Umbilical cord (tissue), 2 donors: ENCODE data around the gene ENPP6. TPM values are rescaled to one million over a fixed set of nuclear protein-coding genes. Genes with fewer than 3 reads are reported as not detected.

ENCODE experiments used
- DNase-seq: peaks from one replicate; pipeline ENCODE4 v3.0.0-alpha.2; 2015; ENCODE audit warnings: low spot score
- total RNA-seq: library from RNA; depleted of rRNA; stranded (reverse); fragments of >200 nt; gene quantifications from one replicate; pipeline ENCODE4 v1.2.3, GENCODE V29; 2014; ENCODE audit warnings: low replicate concordance; ENCODE audit not compliant: insufficient read depth

ENPP6 gene
- total RNA-seq, 1 donor from 2014 or later: 1.2 TPM

DNA sequence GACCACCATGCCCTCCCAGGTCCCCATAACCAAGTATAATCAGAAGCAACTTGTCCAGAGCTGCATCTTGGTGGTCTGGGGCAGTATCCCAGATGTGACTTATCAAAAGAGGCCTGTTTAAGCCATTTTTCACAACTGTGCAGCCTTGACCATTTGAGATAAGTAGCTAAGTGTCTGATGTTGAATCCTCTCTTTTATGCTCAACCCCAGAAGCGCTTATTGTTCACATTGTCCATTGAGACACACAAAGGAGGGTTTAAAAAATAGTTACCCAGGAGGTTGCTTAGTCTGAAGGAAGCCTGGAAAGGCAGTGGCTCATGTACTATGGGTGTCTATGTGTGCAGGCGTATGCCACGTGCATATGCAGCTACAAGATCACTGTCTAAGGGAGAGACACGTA is 27.0 kb downstream of the ENPP6 start:
- DNase-seq: no peak

- DNase-seq: peak; percentile 48
Measured at GRCh38 chr4:184189966-184190365, 27.7 kb downstream of the ENPP6 start.

- no peak for DNase-seq
Measured at GRCh38 chr4:184188443-184189400, 29.0 kb downstream of the ENPP6 start.

DNA sequence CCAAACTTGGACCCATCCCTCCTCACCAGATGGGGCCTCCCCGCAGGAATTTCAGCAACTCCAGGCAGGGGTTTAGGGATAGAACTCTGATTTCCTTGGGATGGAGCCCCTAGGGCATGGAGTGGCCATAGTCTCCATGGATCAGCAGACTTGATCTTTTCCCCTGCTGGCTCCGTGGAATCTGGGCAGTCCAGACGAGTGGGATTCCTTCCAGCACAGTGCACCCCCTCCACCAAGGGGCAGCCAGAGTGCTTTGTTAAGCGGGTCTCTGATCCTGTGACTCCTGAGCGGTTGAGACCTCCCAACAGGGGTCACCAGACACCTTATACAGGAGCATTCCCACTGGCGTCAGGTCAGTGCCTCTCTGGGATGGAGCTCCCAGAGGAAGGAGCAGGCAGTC is 40.4 kb downstream of the ENPP6 start:
- DNase-seq: no peak

DNA sequence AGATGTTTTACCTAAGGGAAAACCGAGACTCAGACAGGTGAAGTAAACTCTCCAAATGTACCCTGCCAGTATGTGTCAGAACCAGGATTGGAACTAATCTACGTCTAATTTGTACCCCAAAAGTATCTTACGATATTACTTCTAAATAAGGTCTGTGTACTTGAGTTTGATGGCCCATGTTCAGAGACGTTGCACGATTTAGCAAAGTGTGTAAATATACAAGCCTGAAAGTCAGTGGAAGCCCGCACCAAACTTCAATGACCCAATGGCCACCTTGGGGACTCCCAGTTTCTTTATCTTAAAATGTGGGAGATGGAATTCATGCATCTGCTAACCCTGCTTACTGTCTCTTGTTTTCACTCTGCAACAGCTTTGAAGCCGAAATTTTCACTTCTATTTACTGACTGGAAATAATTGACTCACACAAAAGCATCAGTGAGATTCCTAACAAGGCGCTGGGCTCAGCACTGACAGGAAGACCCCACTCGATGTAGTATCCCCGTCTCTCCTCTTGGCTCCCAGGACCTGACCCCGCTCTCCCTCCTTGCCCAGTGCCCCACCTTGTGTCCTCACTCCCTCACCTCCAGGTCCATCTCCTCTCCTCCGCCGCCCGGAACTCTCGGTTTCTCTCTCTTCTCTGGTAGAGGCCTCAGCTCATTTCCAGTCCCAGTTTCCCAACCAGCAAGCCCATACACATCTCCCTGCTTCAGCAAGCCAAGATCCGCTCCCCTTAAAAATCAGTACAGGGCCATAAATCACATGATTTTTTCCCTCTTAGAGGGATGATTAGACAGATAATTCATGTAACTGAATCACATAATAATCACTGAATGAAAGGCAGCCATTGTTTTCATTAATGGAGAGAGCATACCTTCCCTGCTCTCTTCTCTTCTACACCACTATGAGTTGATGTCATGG is 42.8 kb downstream of the ENPP6 start:
- no peak for DNase-seq

GRCh38 chr4:184171011-184171410 is 46.7 kb downstream of the ENPP6 start:
- no peak for DNase-seq

DNA sequence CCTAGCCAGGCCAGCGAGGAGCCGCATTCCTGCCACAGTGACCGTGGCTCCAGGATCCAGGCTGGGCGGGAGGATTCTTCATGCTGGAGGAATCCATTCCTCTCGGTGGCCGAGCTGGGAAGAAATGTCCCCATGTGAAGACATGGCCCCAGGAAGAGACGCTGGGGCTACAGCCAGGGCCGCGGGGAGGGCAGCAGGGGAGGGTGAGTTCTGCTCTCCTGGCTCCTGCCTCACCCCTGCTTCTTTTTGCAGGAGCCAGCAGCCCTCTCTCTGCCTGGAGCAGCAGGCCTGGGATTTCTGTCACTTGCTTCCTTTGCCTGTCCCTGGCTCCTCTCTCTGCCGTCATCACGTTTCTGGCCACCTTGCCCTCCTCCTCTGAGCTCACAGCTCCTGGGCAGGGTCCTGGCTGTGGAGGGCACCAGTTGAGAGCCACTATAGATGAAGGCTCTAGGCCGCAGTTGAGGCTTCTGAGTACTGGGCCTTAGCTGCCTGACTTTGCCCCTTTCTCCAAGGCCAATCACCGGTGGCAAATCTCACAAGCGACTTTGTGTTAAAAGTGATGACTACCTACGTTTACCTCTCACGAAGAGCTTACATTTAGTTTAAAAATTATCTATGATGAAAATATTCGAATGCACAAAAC is 48.3 kb downstream of the ENPP6 start:
- DNase-seq: no peak

DNA sequence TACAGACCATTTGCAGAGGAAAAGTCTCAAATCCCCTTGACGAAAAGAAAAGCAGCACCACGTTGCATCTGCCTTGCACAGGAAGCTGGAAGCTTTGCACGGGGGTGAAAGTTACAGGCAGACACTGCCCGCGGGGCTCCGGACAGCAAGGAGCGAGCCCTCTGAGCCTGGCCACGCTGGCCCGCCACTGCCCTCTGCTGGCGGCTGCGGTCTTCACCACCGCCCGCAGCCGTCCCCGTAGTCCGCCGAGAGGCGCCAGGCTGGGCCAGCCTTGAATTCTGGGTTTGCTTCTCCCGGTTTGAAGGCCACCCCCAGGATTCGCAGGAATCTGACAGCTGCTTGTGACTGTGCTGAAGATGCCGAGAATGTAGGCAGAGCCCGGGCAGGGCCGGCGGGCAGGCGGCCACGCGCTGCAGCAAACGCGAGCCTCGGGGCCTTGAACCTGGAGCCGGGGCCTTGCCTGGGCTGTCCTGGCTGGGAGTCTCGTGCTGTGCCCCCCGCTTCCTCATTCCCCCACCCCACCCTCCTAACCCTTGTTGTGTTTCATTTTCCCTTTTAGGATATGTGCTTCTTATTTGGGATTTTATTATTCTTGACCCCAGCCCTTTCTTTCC is 49.2 kb downstream of the ENPP6 start:
- peak; percentile 78 for DNase-seq

DNA sequence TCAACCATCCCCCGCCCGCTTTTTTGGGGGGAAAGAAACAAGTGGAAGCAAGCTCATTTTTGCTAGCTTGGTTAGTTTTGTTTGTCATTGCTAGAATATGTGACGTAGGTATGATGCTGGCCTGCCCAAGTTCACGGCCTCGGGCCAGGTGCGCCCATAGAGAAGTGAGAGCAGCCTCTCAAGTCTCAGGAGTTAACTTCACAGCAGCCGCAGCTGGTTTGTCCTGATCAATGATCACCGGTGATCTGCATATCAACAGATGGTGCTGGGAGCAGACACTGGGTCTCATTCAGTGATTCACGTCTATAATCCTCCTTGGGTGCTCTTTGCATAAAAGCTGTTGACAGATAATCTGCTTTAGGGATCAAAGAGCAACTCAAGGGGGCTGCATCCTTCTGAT is 50.1 kb downstream of the ENPP6 start:
- no peak for DNase-seq

GRCh38 chr4:184166736-184167135 is 50.9 kb downstream of the ENPP6 start:
- no peak for DNase-seq

GRCh38 chr4:184165291-184165690 is 52.4 kb downstream of the ENPP6 start:
- DNase-seq: peak; percentile 50

DNA sequence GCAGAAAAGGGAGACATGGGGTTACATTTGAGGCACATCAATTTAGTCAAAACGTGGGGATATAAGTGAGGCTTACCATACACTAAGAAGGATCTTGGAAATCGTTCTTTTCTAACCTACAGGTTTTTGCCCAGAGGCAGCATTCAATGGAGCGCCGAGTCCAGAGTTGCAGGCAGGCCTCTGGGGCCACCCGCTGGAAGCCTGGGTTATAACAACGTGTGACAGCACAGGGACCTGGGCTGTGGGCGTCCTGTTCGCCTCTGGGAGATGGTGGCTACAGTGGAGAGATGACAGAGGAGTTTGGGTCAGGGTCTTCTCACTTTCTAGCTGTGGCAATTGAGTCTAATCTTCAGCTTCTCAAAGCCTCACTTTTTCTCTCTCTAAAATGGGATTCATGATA is 53.9 kb downstream of the ENPP6 start:
- peak; percentile 63 for DNase-seq

DNA sequence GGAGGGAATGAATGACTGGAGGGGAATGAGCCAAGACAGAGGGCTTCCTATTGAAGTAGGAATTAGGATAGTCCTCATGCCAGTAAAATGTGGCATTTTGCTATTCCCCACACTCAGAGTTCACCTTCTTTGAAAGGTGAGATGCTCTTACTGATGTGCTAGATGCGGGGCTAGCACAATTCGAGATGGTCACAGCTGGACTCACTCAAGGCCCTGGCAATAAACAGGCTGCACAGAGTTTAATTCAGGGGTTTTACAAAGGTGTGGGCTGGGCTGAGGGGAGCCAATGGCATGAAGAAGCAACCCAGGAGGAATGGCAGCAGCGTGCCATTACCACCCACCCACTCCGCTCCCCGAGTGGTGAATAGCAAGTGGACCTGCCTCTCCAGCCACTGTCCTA is 55.1 kb downstream of the ENPP6 start:
- DNase-seq: no peak

GRCh38 chr4:184157322-184157721 is 60.4 kb downstream of the ENPP6 start:
- DNase-seq: no peak

- DNase-seq: no peak
Measured at GRCh38 chr4:184156163-184156920, 61.3 kb downstream of the ENPP6 start.

DNA sequence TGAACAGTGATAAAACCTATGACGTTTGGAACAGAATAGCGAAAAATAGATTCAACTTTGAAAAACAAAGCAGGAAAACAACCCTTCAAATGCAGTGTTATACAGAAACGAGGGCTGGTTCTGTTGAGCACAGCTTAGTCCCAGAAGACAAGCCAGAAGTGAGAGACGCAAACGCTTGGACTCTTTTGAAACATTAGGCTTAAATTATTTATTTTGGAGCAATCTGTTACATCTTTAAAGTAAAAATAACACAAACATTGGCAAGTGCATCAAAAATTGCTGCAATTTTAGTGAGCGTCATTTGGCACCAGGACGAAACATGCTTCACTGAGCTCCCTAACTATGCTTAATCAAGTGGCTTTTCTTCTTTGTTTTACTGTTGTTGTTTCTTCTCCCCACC is 63.5 kb downstream of the ENPP6 start:
- DNase-seq: no peak

DNA sequence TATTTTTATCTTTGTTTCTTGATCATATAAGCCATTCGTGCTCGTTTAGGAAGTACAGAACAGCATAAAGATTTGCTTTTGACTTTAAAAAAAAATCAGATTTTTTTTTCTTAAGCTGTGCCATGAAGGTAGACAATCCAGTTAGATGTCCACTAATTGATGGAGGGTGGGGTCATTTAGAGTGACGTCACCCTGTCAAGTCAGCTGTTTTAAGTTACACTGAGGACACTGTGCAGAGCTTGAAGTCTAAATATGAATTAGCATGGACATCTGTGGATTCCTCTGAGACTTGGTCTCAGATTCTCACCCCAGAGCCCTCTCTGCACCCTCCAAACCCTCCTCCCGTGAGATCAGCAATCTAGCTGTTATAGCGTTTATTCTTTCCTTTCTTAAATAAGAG is 63.9 kb downstream of the ENPP6 start:
- no peak for DNase-seq

GRCh38 chr4:184151988-184152485 is 65.6 kb downstream of the ENPP6 start:
- no peak for DNase-seq

DNA sequence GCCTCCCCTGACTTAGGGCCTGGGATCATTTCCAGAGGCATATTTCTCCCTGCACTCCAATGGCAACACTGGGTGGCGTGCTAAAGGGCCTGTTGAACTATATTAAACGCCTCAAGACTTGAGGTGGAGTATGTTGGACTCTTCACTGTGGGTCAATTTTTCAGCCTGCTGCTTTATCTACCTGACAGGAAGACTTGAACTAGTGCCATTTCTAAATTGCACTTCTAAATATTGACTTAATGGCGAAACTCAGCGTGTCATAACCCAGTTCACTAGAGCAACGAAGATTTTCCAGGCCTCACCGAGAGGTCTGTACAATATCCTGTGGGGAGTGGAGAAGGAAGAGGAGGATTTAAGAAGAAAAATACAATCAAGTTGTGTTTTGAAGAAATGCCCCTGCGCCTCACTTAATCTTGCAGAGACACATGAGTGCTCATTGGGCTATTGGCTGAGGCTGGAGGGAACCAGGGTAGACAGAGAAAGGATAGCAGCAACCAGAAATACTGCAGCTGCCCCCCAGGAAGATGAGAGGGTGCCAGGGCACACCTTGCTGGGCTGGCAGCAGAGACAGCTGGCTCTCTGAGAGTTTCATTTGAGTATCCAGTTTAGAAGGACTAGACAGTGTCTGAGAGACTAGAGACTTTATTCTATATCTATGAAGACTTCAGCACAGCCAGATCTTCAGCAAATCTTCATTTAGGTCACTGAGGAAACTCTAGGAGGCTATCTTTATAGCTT is 67.4 kb downstream of the ENPP6 start:
- DNase-seq: no peak
